Lower lobe of right lung (tissue), 2 donors: Measurements from ENCODE around the gene TBC1D19. TPM values are rescaled to one million over a fixed set of nuclear protein-coding genes. Genes with fewer than 3 reads are reported as not detected.
"Not testable (repeated sequence)": the region's sequence is repeated elsewhere in the genome, so short reads cannot be mapped to it uniquely, and the experiment has no call there.

Experiments
- ATAC-seq, 2 donors: fragments of 200-7000 bp; cut with Tn5 transposase; one replicate each; pipeline ENCODE4 v1.9.1; 2020 to 2022; ENCODE audit warnings: mild to moderate bottlenecking in 2 of 2, moderate library complexity in 2 of 2
- DNase-seq: peaks from one replicate; pipeline ENCODE4 v3.0.0-alpha.2; 2020
- H3K27ac ChIP-seq: fragments of 200-600 bp; one replicate; pipeline ENCODE4 v1.8.0; 2022
- H3K27me3 ChIP-seq: fragments of 200-600 bp; one replicate; pipeline ENCODE4 v1.8.0; 2022; ENCODE audit warnings: low read depth
- H3K36me3 ChIP-seq: fragments of 200-600 bp; one replicate; pipeline ENCODE4 v1.8.0; 2022; ENCODE audit warnings: mild to moderate bottlenecking
- H3K4me1 ChIP-seq: fragments of 200-600 bp; one replicate; pipeline ENCODE4 v1.8.0; 2022
- H3K4me3 ChIP-seq: fragments of 200-600 bp; one replicate; pipeline ENCODE4 v1.8.0; 2022; ENCODE audit warnings: mild to moderate bottlenecking
- H3K9me3 ChIP-seq: fragments of 200-600 bp; one replicate; pipeline ENCODE4 v1.8.0; 2022
- intact Hi-C: fragments of 100-400 bp; cut with DNase I; formaldehyde crosslinking; loops from one replicate; pipeline ENCODE4 v1.11.0; 2022
- total RNA-seq: library from RNA; stranded (reverse); fragmentation: NEBNext Ultra II Directional; extraction: Animal tissue kit (Norgen Biotek cat#: 25700); gene quantifications from one replicate; pipeline ENCODE4 v1.2.1, GENCODE V29; 2021
- TF ChIP-seq, protein P1 (sequence below): fragments of 200-600 bp; IDR thresholded peaks from one replicate; pipeline ENCODE4 v1.8.0; 2022; ENCODE audit warnings: antibody characterized with exemption, mild to moderate bottlenecking
- donor health status: DM: no; HTN: yes; CAD: no; lungs with severe emphysema.

TBC1D19 gene
- total RNA-seq, 1 donor from 2014 or later: 12.5 TPM

DNA sequence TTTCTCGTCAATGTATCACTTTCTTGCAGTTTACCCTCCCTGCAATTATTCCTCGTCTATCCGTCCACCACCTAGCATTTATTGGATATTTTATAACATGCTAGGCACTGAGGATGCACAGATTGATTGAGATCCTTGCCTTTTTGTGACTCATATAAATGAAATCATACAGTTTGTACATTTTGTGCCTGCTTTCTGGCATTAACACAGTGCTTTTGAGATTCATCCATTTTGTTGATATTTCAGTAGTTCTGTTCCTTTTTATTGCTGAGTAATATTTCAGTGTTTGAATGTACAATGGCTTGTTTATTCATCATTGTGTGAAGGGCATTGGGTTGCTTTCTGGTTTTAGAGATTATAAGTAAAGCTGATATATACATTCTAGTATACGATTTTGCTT, 841 bp downstream of the TBC1D19 start:
- intact Hi-C loops: no loop called here

DNA sequence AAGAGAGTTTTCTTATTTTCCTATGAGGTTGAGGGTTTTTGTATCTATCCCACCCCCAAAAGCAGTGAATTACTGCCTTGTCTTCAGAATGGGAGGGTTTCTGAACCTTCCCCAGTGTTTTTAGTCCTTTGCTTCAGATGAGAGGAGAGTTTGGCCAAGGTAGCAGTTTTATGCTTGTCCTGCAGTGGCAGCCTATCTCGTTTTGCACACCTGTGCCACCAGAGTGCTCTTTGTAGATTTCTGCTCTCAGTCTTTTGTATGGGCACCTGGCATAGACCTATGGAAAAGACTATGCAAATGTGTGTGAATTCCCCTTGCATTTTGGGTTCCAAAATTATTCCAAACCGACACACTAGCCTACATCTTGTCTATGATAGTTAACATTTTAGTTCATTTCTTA, 5.8 kb downstream of the TBC1D19 start:
- H3K9me3 ChIP-seq: no peaks in the 10 kb centered on the region
- intact Hi-C loops: no loop called here
- DNase-seq: no peak
- TF ChIP-seq, protein P1, sequence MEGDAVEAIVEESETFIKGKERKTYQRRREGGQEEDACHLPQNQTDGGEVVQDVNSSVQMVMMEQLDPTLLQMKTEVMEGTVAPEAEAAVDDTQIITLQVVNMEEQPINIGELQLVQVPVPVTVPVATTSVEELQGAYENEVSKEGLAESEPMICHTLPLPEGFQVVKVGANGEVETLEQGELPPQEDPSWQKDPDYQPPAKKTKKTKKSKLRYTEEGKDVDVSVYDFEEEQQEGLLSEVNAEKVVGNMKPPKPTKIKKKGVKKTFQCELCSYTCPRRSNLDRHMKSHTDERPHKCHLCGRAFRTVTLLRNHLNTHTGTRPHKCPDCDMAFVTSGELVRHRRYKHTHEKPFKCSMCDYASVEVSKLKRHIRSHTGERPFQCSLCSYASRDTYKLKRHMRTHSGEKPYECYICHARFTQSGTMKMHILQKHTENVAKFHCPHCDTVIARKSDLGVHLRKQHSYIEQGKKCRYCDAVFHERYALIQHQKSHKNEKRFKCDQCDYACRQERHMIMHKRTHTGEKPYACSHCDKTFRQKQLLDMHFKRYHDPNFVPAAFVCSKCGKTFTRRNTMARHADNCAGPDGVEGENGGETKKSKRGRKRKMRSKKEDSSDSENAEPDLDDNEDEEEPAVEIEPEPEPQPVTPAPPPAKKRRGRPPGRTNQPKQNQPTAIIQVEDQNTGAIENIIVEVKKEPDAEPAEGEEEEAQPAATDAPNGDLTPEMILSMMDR: no peak
- H3K27ac ChIP-seq: no peak overlapping the region
- no peaks in the 10 kb centered on the region for H3K27me3 ChIP-seq
- peaks cover 6% of the 10 kb centered on the region for H3K4me1 ChIP-seq
- no peak for ATAC-seq
- H3K4me3 ChIP-seq: no peak overlapping the region
- H3K36me3 ChIP-seq: no peaks in the 10 kb centered on the region

More for the DNA sequence above, 841 bp downstream of the TBC1D19 start:
- no peaks in the 10 kb centered on the region for H3K27me3 ChIP-seq
- H3K9me3 ChIP-seq: no peaks in the 10 kb centered on the region
- TF ChIP-seq, protein P1: no peak
- ATAC-seq (no peak), DNase-seq (no peak)
- peak overlapping the region; percentile 84 for H3K27ac ChIP-seq
- H3K4me3 ChIP-seq: peak overlapping the region; percentile 85
- H3K4me1 ChIP-seq: peaks cover 15% of the 10 kb centered on the region
- H3K36me3 ChIP-seq: no peaks in the 10 kb centered on the region

DNA sequence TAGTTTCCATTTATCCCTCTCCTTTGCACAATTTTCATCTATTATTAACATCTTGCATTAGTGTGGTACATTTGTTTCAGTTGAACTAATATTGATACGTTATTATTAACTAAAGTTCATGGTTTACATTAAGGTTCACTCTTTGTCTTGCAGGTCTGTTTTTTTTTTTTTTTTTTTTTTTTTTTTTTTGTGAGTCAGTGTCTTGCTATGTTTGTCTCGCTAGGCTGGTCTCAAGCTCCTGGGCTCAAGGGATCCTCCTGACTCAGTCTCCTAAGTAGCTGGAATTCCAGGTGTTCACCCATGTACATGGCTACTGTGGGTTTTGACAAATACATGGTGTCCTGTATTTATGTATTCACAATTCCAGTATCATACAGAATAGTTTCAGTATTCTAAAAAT, 6.8 kb downstream of the TBC1D19 start:
- no peaks in the 10 kb centered on the region for H3K4me1 ChIP-seq
- no peak overlapping the region for H3K4me3 ChIP-seq
- H3K27ac ChIP-seq: no peak overlapping the region
- no peak for DNase-seq
- no peaks in the 10 kb centered on the region for H3K27me3 ChIP-seq
- TF ChIP-seq, protein P1: no peak
- H3K36me3 ChIP-seq: no peaks in the 10 kb centered on the region
- ATAC-seq: no peak
- H3K9me3 ChIP-seq: no peaks in the 10 kb centered on the region
- intact Hi-C loops: no loop called here

DNA sequence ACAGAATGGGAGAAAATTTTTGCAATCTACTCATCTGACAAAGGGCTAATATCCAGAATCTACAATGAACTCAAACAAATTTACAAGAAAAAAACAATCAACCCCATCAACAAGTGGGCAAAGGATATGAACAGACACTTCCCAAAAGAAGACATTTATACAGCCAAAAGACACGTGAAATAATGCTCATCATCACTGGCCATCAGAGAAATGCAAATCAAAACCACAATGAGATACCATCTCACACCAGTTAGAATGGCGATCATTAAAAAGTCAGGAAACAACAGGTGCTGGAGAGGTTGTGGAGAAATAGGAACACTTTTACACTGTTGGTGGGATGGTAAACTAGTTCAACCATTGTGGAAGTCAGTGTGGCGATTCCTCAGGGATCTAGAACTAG, 9.7 kb downstream of the TBC1D19 start:
- intact Hi-C loops, H3K27ac ChIP-seq, H3K27me3 ChIP-seq, H3K4me3 ChIP-seq, H3K4me1 ChIP-seq, H3K9me3 ChIP-seq, DNase-seq, ATAC-seq, H3K36me3 ChIP-seq: not testable (repeated sequence)

DNA sequence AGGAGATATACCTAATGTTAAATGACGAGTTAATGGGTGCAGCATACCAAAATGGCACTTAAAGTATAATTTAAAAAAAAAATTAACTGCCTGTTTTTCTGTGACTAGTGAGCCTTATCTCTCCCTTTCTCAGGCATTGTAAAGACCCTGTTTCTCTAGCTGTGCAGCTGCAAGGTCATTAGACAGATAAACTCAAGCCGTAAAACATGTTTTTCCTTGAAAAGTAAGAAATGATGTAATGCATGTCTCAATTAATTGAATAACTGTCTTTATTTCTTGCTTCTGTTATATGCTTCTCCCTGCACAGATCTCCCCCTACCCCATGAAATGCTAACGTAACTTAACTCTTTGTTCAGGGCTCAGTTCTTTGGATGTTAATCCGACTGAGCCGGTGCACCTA, 10.5 kb downstream of the TBC1D19 start:
- ATAC-seq (no peak), DNase-seq (no peak)
- intact Hi-C loops: no loop called here
- Histone ChIP-seq H3K27me3 (no peaks in the 10 kb centered on the region), H3K27ac (no peak overlapping the region), H3K4me1 (no peaks in the 10 kb centered on the region), H3K4me3 (no peak overlapping the region), H3K9me3 (no peaks in the 10 kb centered on the region), H3K36me3 (no peaks in the 10 kb centered on the region)
- TF ChIP-seq, protein P1: no peak

DNA sequence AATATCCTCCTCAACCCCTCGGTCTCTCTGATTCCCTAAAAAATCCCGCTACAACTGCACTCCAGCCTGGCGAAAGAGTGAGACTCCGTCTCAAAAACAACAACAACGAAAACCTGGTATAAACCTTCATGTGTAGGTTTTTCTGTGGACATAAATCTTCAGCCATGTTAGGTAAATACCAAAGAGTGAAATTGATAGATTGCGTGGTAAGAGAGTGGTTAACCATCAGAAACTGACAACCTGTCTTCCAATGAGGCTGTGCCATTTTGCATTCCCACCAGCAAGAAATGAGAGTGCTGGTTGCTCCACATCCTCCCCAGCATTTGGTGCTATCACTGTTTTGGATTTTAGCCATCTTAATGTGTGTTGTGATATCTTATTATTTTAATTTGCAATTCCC, 10.9 kb downstream of the TBC1D19 start:
- no peaks in the 10 kb centered on the region for H3K36me3 ChIP-seq
- no peaks in the 10 kb centered on the region for H3K9me3 ChIP-seq
- no peak for ATAC-seq
- no peak overlapping the region for H3K27ac ChIP-seq
- TF ChIP-seq, protein P1: no peak
- H3K27me3 ChIP-seq: no peaks in the 10 kb centered on the region
- H3K4me1 ChIP-seq: no peaks in the 10 kb centered on the region
- no peak overlapping the region for H3K4me3 ChIP-seq
- DNase-seq: no peak
- intact Hi-C loops: no loop called here
